ENCODE results near the gene NQO1.
"Not testable (repeated sequence)": the region's sequence is repeated elsewhere in the genome, so short reads cannot be mapped to it uniquely, and the experiment has no call there.

NQO1 gene

DNA sequence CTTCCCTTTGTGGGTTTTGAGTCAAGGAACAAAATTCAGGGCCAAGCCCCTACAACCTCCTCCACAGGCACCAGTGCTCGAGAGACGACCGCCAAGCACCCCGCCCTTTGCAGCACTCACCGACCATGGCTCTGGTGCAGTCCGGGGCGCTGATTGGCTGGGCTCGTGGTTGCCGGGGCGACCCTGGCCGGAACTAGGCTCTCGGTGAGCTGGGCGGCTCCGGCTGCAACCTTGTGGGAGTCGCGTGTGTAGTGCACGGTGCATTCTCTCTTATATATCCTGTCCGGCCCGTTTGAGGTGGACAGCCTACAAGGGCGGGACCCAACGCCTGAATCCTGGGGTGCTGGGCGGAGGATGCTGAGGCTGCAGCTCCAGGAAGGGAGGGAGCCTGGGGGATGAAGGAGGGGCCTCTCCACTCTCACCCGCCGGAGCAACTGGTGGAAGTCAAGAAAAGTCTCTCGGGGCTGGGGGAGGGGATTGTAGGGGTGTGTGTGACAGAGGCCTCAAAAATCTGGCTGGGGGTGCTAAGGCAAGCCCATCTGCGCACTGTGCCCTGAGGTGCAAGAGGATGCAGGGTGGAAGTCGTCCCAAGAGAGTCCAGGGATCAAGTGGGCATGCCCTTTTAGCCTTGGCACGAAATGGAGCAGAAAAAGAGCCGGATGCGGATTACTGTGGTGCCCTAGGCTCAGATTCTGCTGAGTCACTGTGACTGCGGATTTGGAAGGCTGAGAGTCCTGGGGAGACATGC is at the start of gene NQO1:
Gene NQO1, minus strand, starts transcription at position 248 of the 748 bp plus-strand sequence. Its CDS starts 121 bp downstream, at position 127.
- peak; percentile 57 to 65 for DNase-seq

DNA sequence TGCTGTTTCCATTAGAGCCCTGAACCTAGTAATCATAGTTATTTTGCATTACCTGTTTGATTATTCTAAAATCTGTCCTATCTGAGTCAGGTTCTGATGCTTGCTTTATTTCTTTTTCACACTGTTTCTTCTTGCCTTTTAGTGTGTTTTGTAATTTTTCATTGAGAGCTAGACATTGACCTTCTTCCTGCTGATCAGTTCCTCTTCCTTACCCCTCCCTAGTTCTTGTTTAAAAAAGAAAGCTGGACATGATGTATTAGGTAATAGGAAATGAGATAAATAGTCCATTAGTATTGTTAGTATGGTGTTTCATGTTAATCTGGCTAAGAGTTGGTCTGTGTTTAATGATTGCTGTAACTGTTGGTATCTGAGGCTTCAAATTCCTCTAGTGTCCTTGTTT is 49.2 kb upstream of the NQO1 start:
- no peak for DNase-seq

DNA sequence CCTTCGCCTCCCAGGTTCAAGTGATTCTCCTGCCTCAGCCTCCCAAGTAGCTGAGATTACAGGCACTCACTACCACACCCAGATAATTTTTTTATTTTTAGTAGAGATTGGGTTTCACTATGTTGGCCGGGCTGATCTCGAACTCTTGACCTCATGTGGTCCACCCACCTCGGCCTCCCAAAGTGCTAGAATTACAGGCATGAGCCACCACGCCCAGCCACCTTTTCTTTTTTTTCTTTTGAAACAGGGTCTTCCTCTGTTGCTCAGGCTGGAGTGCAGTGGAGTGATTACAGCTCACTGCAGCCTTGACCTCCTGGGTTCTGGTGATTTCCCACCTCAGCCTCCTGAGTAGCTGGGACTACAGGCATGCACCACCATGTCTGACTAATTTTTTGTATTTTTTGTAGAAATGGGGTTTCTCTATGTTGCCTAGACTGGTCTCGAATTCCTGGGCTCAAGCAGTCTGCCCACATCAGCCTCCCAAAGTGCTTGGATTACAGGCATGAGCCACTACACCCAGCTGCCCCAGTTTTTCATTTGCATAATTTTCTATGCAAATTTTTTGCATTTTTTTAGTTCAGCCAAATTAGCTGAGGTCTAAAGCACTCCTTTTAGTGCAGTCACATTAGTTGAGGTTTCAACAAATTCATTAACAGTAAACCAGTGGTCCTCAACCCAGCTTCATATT is 47.0 kb upstream of the NQO1 start:
- DNase-seq: no peak

DNA sequence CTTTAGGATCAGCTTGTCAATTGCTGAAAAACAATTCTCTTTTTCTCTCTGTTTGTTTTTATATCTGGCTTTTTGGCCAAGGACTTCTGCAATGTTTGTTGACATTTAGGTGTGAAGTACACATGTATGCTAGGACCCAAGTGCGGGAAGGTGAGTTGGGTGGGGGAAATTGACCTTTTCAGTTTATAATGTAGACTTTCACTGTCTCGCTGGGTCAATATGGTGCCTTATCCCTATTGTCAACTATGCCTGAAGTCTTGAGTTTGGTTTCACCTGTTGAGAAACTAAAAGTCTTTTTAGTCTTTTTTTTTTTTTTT is 45.2 kb upstream of the NQO1 start:
- no peak for DNase-seq

DNA sequence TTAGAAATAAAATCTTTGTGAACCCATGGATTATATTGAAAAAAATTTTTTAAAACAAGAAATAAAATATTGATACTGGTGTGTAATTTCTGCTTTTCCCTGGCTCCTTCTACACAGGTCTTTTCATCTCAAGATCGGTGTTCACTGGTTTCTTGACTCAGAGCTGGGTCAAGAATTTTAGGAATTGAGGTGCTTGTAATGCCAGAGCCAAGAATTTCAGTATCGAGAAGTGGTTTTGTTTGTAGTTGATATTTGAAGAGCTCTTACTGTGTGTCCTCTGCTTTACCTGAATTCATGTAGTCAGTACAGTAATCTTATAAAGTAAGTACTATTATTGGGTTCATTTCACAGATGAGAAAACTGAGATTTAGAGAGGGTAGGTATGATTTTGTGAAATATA is 43.0 kb upstream of the NQO1 start:
- no peak for DNase-seq

DNA sequence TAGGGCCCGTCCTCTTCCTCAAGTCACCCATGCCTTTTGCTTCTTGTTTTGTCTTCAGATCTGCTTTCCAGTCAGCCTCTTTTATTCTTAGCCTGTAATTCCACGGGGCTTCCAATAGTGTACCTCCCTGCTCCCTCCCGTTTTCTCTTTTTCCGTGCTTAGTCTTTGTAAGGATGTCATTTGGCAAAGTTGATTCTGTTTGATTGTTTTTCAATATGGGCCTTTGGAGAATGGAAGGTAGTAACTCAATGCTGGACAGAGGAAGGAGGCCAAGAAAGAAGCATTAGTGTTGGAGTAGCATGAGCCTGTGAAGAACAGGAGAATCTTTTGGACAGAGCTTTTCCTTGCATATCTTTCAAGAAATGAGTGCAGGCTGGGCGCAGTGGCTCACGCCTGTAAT is 42.3 kb upstream of the NQO1 start:
- no peak for DNase-seq

DNA sequence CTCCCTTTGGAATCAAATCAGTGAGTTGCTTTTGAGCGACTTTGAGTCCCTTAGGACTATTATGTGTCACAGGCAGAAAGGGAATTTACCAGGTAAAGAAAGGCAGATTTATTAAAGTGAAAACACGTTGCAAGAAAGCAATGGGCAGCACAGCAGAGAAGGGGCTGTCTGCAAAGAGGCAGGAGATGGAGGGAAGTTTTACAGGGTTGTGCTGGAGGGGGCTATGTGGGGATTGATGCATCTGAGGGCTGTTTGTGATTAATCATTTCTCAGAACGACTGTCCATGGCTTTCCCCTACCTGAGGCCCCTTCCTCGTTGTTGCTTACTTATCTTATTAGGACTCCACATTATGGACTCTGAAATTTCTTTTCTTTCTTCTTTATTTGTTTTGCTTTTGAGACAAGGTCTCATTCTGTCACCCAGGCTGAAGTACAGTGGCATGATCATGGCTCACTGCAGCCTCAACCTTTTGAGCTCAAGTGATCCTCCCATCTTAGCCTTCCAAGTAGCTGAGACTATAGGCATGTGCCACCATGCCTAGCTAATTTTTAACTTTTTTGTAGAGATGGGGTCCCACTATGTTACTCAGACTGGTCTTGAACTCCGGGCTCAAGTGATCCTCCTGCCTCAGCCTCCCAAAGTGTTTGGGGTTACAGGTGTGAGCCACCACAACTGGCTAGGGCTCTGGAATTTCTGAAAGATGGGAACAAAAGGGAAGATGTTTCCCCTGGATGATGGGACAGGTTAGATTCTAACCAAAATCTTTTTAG is 41.3 kb upstream of the NQO1 start:
- DNase-seq: no peak

DNA sequence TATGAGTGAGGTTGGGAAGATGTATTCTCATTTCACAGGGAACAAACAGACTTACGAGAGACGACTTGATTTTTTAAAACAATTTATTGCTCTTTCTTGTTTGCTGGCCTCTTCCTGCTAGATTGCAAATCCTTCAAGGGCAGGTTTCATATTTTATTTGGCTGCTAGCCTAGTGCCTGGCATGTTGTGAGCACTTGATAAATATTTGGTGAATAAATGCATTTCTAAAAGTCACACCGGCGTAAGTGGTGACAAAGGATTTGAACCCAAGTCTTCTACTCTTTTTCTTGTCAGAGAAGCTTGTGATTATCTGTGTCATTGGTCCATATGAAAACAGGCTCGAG is 37.2 kb upstream of the NQO1 start:
- no peak for DNase-seq

DNA sequence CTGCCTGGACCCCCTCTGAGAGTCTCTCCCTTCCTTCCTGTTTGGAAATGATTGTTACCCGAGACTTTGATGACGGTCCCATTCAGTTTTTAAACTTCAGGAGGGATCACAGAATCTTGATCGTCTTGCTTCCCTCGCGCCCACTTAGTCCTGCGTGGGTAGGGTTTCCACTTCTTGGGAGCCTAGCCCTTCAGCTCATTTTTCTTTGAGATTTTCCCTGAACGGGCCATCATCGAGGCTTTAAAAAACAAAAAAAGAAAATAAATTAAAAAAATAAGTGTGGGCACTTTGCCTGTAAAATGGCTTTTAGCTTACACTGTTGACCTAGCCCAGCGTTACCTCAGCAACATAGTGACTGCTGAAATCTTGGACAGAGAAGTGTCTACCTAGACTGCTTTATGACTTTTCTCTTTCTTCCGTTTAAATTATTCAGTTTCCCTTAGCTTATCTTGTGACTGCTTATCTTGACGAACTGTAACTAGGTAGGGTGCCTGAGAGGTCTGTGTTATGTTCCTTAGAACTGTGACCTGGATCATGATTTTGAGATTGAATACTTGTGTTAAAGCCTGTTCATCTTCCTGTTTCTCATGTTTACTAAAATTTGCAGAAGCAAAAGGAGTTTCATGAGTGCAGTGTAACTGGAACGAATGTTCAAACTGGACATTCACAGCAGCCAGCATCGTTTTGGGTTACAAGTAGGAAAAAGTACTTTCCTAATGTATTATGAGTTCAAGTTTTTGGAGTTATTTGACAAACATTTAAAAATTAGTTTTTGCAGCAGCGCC is 36.6 kb upstream of the NQO1 start:
- no peak for DNase-seq

DNA sequence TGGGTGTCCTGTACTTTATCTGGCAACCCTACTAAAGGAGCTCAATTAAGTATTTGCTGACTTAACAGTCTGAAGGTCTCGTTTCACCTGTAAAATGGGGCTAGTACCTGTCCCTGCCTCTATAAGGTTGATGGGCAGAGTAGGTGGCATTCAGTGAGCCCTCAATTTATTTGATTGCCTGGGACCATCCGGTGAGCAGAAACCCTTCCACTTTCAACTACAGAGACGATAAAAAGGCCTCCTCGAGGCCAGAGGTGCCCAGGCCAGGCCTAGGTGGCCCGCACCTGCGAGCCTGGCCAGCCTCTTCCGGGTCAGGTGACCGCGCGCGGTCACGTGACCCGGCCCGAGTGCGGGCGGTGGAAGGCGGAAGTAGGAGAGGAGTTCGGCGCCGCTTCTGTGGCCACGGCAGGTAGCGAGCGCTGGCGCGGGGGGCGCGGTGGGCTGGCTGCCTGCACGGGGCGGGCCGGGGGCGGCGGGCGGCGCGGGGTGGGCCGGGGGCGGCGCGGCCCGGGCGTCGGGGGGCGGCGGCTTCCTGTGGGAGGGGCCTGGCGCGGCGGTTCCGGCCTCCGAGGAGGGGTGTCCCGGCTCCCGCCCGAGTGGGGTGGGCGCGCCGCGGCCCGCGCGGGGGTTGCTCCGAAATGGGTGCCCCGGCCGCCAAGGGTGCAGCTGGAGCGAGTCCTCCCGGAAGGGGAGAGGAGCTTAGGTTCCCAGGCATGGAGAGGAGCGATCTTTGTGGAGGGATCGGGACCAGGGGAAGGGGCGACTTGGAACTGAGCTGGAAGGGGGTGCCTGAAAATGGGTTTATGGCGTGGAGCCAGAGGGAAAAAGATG is 35.8 kb upstream of the NQO1 start, which contains the start of gene WWP2:
Gene WWP2, plus strand, starts transcription at position 350 of the 831 bp plus-strand sequence. CDS start 24,679 bp downstream, outside the sequence.
- peak; percentile 74 to 79 for DNase-seq

DNA sequence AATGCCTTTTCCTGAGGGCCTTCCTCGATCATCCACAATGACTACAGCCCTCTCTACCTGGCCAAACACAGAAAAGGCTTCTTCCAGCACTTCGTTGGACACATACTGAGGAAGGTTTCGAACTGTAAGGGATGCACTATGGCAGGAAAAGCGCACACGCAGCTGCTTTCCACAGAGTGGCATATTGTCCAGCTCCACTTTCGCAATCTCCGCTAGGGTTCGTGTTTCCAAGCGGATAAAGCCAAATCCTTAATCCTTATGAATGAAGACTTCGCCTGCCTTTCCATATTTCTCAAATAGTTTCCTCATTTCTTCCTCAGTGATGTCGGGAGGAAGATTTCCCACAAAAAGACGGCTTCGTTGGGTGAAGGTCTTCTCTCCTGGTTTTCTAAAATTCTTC is 31.0 kb upstream of the NQO1 start:
- DNase-seq: not testable (repeated sequence)

DNA sequence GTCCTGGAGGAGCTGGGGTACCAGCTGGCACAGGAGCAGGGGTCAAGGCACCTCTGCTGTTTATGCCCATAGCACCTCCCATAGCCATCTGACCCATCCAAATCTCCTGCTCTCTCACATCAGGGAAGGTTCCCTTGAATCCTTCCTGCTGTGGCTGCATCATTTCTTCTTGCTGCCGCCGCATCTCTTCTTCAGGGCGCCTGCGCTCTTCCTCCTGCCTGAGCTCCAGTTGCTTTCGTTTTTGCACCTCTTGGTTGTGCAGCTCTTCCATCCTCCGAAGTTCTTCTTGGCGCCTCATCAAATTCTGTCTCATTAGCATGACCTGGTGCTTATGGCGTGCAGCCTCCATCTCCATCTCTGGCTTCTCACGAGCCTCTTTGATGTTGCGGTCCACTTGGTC is 30.3 kb upstream of the NQO1 start:
- no peak for DNase-seq

DNA sequence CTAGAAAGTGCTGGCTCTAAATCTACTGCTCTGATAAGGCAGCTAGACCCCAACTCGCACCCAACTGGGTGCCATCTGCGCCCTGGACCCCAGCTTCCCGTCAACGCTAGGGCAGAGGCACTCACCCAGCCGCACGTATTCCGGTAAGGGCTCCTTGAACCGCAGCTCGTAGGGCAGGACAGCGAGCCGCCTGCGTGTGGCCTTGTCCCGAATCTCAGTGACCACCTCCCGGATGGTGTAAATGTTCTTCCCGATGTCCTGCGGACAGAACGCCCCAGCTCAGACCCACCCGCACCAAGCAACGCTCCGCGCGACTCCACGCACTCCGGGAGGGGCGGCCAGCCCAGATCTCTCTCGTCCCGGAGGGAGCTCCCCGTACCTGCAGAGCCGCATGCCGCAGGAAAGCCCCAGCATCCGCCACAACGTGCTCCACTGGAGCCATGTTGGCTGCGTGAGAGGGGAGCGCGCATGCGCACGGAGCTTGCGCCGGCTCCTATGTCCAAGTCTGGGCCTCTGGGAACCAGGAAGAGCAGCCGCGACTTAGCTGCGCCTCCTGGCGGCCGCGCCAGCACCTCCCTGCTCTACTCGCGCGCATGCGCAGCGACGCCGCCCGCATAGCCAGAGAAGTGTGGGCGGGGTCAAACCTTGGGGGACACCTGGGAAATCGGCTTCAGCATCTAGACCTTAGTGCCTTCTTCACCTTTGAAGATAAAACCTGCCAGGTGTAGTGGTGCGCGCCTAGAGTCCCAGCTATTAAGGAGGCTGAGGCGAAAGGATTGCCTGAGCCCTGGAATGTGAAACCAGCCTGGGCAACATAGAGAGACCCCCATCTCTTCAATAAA is 28.3 kb upstream of the NQO1 start, which contains the start of gene NOB1:
Gene NOB1, minus strand, starts transcription at position 458 of the 842 bp plus-strand sequence. Its CDS starts 16 bp downstream, at position 442.
- DNase-seq: peak; percentile 87 to 91

DNA sequence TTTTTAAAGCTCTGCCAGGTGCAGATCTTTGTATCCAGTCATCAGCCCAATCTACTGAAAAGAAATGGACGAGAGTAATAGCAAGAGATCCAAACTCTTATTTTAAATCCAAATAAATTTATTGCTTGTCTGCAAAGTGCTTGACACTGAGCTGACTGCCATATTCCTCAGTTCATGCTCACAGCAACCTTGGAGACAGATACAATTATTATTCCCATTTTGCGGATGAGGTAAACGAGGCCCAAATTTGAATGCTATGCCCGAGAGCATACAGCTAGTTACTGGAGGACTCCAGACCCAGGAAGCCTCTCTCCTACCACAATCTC is 27.7 kb upstream of the NQO1 start:
- DNase-seq: no peak

DNA sequence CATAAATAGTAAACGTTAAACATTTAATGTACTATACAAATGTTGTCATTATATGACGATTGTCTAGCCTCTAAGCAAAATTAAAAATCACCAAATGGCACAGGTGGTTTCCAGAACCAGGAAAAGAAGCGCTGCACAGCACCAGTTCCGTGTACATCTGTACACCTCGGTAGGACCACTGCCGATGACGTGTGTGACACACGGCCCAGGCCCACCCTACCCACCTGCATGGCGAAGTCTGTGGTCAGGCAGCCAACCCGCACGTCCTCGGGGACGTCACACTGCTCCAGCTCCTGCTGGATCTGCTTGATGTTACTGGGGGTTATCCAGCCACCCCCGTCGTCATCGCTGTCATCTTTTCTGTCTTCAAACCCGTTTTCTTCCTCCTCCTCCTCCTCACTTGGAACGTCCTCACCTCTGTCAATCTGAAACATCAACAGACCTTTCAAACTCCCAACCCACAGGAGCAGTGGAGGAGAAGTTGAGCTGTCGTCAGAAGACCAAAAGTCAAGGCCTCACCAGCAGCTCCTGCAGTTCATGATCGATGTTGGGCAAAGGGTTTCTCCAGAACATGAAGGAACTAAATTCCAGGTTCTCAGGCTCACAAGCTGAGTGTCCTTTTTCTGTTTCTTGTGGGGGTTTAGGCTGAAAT is 22.5 kb upstream of the NQO1 start:
- no peak for DNase-seq

DNA sequence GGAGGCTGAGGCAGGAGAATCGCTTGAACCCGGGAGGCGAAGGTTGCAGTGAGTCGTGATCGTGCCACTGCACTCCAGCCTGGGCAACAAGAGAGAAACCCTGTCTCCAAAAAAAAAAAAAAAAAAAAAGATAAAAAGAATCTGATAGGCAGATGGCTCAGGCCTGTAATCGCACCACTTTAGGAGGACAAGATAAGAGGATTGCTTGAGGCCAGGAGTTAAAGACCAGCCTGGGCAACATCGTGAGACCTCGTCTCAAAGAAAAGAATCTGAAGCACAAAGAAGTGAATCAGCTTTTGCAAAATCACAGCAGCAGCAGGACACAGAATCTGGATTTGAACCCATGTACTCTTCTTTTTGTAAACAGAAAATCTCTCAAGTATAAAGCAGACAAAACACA is 20.8 kb upstream of the NQO1 start:
- no peak for DNase-seq

DNA sequence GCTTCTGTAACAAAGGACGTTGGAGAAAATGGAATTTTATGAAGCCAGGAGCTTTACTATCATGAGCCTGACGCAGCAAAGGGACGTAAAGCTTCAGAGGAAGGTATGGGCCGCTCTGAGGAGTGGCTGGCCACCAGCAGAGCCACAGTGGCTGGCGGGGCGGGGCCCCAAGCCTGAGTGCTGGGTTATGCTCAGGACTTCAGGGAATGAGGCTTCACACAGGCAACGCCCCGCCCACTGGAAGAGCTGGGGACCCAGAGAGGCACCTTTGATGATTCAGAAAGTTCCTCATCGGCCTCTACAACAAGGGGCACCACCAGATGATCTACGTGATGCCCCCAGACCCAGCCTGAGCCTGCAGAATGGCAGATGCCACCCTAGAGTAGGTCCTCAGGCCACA is 19.6 kb upstream of the NQO1 start:
- DNase-seq: no peak

DNA sequence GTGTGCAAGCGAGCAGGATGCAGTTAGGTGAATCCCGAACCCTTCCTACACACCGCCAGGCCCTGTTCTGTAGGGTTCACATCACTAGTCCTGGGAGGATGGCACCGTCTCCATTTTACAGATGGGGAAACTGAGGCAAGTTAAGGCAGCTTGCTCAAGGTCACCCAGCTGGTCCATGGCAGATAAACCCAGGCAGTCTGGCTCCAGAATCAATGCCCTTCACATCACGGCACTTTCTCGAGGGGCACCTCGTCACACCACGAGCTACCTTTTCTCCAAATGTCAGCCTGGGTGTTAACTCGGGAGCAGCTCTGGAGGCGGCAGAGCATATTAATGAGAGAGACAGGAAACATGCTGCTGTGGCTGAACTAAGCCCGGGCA is 18.9 kb upstream of the NQO1 start:
- no peak for DNase-seq

DNA sequence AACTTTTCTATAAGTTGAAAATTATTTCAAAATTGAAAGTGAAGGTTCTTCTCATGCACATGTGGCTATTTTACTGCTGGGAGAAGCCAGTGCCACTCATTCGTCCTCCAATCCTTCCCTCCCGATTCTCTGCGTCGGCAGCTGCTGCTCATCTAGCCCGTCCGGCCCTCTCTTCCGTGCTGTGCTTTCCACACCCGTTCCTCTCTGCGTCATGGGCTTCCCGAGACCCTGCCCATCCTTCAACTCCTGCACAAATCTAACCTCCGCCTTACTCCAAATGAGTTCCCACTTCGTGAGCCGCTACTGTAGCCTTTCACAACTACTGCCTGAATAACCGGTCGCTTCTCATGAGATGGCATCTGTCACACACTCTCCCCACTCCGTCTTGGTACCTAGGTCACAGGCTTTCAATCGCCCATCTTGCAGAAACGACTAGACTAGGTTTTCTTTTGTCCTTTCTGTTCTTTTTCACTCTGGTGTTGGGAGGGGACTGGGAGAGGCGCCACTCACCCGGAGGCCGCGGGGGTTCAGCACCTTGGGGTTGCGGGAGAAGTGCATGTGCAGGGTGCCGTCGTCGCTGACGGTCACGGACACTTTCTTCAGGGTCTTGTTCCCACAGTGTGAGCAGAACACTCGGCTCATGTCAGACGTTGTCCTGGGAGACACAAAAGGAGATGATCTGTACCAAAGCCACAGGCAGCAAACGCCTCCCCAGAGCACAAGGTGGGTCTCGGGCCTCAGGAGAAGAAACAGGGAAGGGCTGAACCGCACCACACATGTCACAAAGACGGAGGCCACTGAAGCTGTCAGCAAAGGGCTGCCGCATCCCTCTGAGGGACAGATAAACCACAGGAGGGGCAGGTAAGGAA is 18.2 kb upstream of the NQO1 start:
- no peak for DNase-seq

Measured in NCI-H1930 (cell line).